Right cardiac atrium (tissue), 5 donors: Measurements from ENCODE around the gene SGF29. TPM values are rescaled to one million over a fixed set of nuclear protein-coding genes. Genes with fewer than 3 reads are reported as not detected.
"Not testable (repeated sequence)": the region's sequence is repeated elsewhere in the genome, so short reads cannot be mapped to it uniquely, and the experiment has no call there.

Source experiments
- ATAC-seq, 2 donors: fragments of 200-7000 bp; cut with Tn5 transposase; one replicate each; pipeline versions ENCODE4 v1.8.0 to v1.9.1; 2020; ENCODE audit warnings: moderate library complexity in 2 of 2, mild to moderate bottlenecking in 1 of 2
- DNase-seq, 3 donors: peaks; one replicate each; pipeline ENCODE4 v3.0.0-alpha.2; 2020
- H3K27ac ChIP-seq: one replicate; pipeline ENCODE4 v1.5.1; 2013; ENCODE audit warnings: mild to moderate bottlenecking, low read length, control low read depth, moderate library complexity
- H3K27me3 ChIP-seq: one replicate; pipeline ENCODE4 v1.6.1; 2013; ENCODE audit not compliant: control insufficient read depth, insufficient read depth
- H3K4me1 ChIP-seq: one replicate; pipeline ENCODE4 v1.6.1; 2013; ENCODE audit warnings: low read length; ENCODE audit not compliant: control insufficient read depth, insufficient read depth
- H3K4me3 ChIP-seq: one replicate; pipeline ENCODE4 v1.5.1; 2013; ENCODE audit warnings: low read length, control low read depth
- H3K9me3 ChIP-seq: one replicate; pipeline ENCODE4 v1.6.1; 2013; ENCODE audit warnings: low read length; ENCODE audit not compliant: control insufficient read depth
- WGBS: extraction: QIAGEN DNeasy Blood & Tissue Kit; methylation state at CpG from one replicate; pipeline ENCODE4 v1.1.7; 2013; 5-methylcytosine and 5-hydroxymethylcytosine counted together
- intact Hi-C, 4 donors: fragments of 100-400 bp; cut with DNase I; formaldehyde crosslinking; loops; one replicate each; pipeline versions ENCODE4 v1.11.0 to v1.14.0; 2022 to 2023
- polyA plus RNA-seq: library from polyadenylated mRNA; stranded (reverse); fragments of 200-250 nt; gene quantifications from one replicate; pipeline ENCODE4 v1.2.3, GENCODE V29; 2013
- total RNA-seq, 4 donors: library from RNA; stranded (reverse); fragmentation: NEBNext Ultra II Directional; extraction: Animal tissue kit (Norgen Biotek cat#: 25700); gene quantifications; one replicate each; pipeline ENCODE4 v1.2.1, GENCODE V29; 2021
- donor health status: healthy with polysubstance abuse.
- donor health status: DM: no; HTN: yes; CAD: no.
- donor health status: DM: no; HTN: no; CAD: no.
- donor health status: DM: no; HTN: yes; CAD: no; lungs with severe emphysema.
- donor health status: DM: yes; HTN: yes; CAD: no.

SGF29 gene
- total and polyA plus RNA-seq, 5 donors, result 13.8 to 21.4 (median 18.2) TPM

DNA sequence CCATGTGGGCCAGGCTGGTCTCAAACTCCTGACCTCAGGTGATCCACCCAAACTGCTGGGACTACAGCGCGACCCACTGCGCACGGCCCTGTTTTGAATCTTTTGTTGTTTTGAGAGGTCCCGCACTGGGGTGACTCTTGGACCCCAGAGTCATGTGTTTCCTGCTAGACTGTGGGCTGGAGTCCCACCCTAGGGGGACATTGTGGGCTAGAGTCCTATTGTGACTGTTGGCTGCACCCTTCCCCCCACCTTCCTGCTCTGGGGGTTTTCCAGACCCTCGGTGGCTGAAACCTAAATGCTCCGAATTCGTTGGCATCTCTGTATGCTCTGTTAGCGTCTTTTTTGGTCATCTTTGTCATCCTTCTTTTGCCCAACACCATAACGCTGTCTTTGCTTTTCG is 30.9 kb upstream of the SGF29 start:
- WGBS, result 80% methylated on average over 11 of the region's 11 CpGs
- H3K4me1 ChIP-seq, result peaks cover 2% of the 10 kb centered on the region
- no peak overlapping the region for H3K27ac ChIP-seq

DNA sequence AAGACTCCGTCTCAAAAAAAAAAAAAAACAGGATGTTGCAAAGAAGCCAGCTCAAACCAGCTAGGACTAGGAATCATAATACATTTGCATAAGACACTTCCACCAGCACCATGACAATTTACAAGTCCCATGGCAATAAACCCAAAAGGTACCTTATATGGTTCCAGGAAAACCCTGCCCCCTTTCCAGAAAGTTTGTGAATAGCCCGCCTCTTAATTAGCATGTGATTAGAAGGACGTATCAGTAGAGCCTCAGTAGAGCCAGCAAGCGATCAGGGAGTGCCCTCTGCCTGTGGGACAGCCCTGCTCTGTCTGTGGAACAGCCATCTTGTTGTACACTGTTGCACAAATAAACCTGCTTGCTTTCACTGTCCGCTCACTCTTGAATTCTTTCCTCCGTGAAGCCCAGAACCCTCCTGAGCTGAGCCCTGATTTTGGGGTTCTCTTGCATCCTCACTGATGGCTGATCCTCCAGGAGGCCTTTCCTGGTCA is 29.0 kb upstream of the SGF29 start:
- intact Hi-C loops, result no loop called here
- no peak for DNase-seq
- H3K27ac ChIP-seq, result no peak overlapping the region
- ATAC-seq, result peak in 1 of 2 donors; percentile 60
- no peaks in the 10 kb centered on the region for H3K9me3 ChIP-seq
- 71% methylated on average over 6 of the region's 6 CpGs for WGBS
- H3K4me1 ChIP-seq, result peaks cover 2% of the 10 kb centered on the region
- H3K4me3 ChIP-seq, result no peak overlapping the region
- no peaks in the 10 kb centered on the region for H3K27me3 ChIP-seq

More for the DNA sequence above, 30.9 kb upstream of the SGF29 start:
- no peaks in the 10 kb centered on the region for H3K9me3 ChIP-seq
- DNase-seq (no peak), ATAC-seq (no peak)
- no peak overlapping the region for H3K4me3 ChIP-seq
- H3K27me3 ChIP-seq, result no peaks in the 10 kb centered on the region
- intact Hi-C loops, result no loop called here

DNA sequence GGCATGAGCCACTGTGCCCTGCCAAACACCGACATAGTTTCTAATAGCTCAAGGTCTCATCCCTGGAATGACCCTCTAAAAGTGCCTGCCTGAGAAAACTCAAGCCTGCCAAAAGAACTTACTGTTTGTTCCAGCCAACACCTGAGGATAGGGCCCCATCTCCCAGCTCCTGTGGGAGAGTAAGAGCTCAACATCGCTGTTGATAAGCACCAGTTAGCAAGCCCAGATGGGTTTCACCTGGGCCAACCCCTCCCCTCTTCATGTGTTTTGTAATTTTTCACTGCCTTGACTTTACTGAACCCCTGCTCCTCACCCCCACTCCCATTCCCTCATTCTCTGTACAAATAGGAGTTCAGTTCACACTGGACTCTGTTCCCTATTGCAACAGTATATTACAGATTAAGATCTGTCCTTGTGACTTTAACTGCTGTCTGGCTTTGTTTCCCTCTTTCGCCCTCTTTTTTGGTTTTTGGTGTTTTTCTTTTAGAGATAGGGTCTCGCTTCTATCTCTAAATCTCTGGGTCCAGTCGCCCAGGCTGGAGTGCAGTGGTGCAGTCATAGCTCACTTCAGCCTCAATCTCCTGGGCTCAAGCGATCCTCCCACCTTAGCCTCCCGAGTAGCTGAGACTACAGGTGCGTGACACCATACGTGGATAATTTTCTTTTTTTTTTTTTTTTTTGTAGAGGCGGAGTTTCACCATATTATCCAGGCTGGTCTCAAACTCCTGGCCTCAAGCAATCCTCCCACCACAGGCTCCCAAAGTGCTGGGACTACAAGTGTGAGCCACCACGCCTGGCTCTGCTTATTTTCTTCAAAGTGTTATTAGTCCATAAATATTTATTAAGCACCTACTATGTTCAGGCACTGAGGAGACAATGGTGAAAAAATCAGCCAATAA is 27.3 kb upstream of the SGF29 start:
- ATAC-seq, result no peak
- Histone ChIP-seq H3K9me3 (no peaks in the 10 kb centered on the region), H3K27ac (no peak overlapping the region), H3K4me3 (no peak overlapping the region), H3K27me3 (no peaks in the 10 kb centered on the region), H3K4me1 (peaks cover 2% of the 10 kb centered on the region)
- no peak for DNase-seq
- 91% methylated on average over 11 of the region's 11 CpGs for WGBS
- intact Hi-C loops, result no loop called here

DNA sequence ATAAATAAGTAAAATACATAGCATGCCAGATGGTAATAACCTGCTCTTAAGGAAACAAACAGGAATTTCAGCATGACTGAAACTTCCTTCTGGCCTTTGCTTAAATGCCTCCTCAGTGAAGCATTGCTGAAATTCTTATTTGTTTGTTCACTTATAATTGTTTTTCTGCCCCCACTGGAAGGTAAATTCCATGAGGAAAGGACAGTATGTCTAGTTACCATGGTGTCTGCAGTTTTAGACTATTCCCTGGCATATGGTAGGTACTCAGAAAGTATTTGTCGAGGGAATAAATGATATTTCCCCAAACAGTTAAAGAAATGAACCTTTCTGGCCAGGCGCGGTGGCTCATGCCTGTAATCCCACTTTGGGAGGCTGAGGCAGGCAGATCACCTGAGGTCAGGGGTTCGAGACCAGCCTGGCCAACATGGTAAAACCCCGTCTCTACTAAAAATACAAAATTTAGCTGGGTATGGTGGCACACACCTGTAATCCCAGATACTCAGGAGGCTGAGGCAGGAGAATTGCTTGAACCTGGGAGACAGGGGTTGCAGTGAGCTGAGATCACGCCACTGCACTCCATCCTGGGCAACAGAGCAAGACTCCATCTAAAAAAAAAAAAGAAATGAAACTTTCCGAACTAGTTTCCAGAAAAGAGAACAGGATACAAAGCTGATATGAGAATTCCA is 26.5 kb upstream of the SGF29 start:
- DNase-seq, H3K9me3 ChIP-seq, ATAC-seq, H3K4me3 ChIP-seq, H3K27me3 ChIP-seq, H3K27ac ChIP-seq, intact Hi-C loops, H3K4me1 ChIP-seq: not testable (repeated sequence)
- 89% methylated on average over 7 of the region's 7 CpGs for WGBS

DNA sequence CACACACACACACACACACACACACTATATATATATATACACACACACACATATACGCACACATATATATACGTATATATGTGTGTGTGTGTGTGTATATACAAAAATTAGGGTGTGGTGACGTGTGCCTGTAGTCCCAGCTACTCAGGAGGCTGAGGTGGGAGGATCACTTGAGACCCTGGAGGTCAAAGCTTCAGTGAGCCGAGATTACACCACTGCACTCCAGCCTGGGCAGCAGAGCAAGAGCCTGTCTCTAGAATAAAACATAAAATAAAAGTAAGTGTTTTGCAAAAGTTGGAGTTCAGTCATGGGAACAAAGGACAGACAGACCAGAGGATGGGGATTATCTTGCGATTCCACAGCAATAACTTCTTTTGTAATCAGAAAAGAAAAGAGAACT is 25.7 kb upstream of the SGF29 start:
- Histone ChIP-seq H3K27ac (no peak overlapping the region), H3K4me3 (no peak overlapping the region), H3K27me3 (no peaks in the 10 kb centered on the region), H3K4me1 (peaks cover 10% of the 10 kb centered on the region), H3K9me3 (no peaks in the 10 kb centered on the region)
- ATAC-seq (no peak), DNase-seq (no peak)
- intact Hi-C loops, result no loop called here
- WGBS, result 88% methylated on average over 5 of the region's 5 CpGs

DNA sequence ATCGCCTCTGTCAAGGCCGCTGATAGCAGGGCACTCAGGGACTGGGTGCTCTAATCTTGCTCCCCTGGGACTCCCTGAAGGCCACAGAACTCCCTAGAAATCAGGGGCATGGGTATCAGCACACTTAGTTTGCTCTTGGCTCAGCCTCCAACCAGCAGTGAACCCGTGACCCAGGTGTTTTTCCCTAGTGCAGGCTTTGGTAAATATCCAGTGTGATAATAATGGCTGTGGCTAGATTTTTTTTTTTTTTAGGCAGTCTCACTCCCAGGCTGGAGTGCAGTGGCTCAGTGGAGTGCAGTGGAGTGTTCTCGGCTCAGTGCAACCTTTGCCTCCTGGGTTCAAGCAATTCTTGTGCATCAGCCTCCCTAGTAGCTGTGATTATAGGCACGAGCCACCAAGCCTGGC is 25.3 kb upstream of the SGF29 start:
- Histone ChIP-seq H3K4me3 (no peak overlapping the region), H3K27ac (no peak overlapping the region), H3K9me3 (no peaks in the 10 kb centered on the region), H3K27me3 (no peaks in the 10 kb centered on the region), H3K4me1 (peaks cover 10% of the 10 kb centered on the region)
- intact Hi-C loops, result no loop called here
- ATAC-seq, result no peak
- WGBS, result 70% methylated on average over 5 of the region's 5 CpGs
- DNase-seq, result no peak

DNA sequence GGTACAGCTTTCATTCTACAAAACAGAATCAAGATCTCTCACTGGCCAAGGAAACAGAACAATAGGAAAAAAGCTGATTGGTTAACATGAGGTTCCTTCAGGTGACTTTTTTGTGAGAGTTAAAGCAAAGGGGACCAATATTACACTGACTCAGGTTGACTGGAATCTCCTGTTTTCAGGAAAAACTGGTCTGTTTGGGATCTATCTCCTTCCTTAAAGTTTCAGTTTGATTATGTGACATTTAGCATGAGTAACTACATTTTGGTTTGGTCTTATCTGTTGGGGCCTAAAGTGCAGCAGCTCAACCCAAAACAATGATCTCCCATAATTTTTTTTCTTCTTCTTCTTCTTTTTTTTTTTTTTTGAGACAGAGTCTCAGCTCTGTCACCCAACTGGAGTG is 24.6 kb upstream of the SGF29 start:
- no peak for ATAC-seq
- intact Hi-C loops, result no loop called here

DNA sequence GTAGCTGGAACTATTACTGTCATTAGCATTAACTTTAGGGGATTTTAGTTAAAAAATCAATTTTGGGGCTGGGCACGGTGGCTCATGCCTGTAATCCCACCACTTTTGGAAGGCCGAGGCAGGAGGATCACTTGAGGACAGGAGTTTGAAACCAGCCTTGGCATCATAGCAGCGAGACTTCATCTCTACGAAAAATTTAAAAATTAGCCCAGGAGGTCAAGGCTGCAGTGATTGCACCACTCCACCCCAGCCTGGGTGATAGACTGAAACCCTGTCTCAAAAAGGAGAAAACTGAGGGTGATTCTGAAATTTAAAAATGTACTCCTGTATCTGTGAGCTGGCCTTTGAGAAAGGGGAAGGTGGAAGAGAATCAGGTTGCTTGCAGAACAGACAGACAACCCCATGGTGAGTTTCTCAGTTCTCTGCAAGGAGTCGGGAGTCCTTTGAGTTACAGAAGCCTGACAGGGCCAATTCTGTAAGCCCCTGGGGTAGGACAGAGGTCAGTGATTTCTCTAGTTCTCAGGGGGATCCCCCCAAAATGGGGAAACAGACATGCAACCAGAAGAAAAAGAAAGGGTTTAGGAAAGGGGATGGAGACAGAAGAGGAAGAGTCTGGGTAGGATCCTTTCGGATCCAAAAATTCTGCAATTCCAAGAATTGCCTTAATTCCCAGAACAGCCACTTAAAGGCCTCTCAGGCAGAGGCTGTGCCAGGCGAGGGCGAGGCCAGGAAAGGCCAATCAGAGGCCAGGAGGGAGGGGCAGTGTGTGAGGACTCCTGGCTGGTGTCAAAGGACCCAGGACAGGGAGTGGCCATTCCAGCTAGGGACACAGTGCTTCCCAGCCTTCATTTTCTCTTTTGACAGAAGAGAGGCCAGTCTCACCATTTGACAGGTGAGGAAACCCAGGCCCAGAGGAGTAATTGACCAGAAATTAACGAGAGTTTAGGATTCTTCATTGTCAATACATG is 21.7 kb upstream of the SGF29 start:
- ATAC-seq (peak; percentile 97 to 98), DNase-seq (peak; percentile 90 to 96 (median 94))
- intact Hi-C loops, result no loop called here
- H3K4me1 ChIP-seq, result peaks cover 13% of the 10 kb centered on the region
- no peaks in the 10 kb centered on the region for H3K27me3 ChIP-seq
- H3K27ac ChIP-seq, result peak overlapping the region; percentile 64
- no peaks in the 10 kb centered on the region for H3K9me3 ChIP-seq
- H3K4me3 ChIP-seq, result no peak overlapping the region
- WGBS, result 53% methylated on average over 9 of the region's 9 CpGs

More for the DNA sequence above, 24.6 kb upstream of the SGF29 start:
- H3K4me3 ChIP-seq, result no peak overlapping the region
- no peaks in the 10 kb centered on the region for H3K9me3 ChIP-seq
- H3K4me1 ChIP-seq, result peaks cover 10% of the 10 kb centered on the region
- H3K27me3 ChIP-seq, result no peaks in the 10 kb centered on the region
- no peak overlapping the region for H3K27ac ChIP-seq
- no peak for DNase-seq

DNA sequence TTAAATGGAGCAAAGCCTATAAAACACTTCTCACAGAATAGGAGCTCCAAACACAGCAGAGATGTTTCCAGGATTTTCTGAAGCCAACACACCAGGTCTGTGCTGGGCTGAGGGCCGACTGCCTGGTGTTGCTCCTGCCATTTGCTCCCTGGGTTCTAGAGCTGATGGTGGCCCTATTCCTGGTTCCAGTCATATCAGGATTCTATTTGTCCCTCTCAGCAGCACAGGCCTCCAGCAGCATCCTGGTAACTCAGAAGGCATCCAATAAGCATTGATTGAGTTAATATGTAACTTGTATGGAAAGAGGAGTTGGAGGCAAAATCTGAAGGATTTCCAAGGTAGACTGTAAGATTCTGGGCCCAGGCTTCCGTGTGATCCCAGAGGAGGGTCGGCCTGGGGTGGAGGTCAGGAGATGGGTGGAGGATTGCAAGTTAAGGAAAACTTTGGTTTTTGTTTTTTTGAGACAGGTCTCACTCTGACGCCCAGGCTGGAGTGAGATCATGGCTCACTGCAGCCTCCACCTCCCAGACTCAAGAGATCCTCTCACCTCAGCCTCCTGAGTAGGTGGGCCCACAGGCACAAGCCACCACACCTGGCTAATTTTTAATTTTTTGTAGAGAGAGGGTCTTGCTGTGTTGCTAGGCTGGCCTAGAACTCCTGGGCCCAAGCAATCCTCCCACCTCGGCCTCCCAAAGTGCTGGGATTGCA is 20.6 kb upstream of the SGF29 start:
- intact Hi-C loops, result no loop called here
- H3K4me1 ChIP-seq, result peaks cover 21% of the 10 kb centered on the region
- H3K4me3 ChIP-seq, result no peak overlapping the region
- H3K9me3 ChIP-seq, result no peaks in the 10 kb centered on the region
- WGBS, result 85% methylated on average over 5 of the region's 5 CpGs
- H3K27ac ChIP-seq, result peak overlapping the region; percentile 64
- no peak for DNase-seq
- H3K27me3 ChIP-seq, result no peaks in the 10 kb centered on the region
- ATAC-seq, result no peak
